Umbilical cord (tissue), 2 donors: ENCODE results near the gene IPO13. TPM values are rescaled to one million over a fixed set of nuclear protein-coding genes. Genes with fewer than 3 reads are reported as not detected.

ENCODE experiments used
- DNase-seq: peaks from one replicate; pipeline ENCODE4 v3.0.0-alpha.2; 2015; ENCODE audit warnings: low spot score
- total RNA-seq: library from RNA; depleted of rRNA; stranded (reverse); fragments of >200 nt; gene quantifications from one replicate; pipeline ENCODE4 v1.2.3, GENCODE V29; 2014; ENCODE audit warnings: low replicate concordance; ENCODE audit not compliant: insufficient read depth

IPO13 gene
- total RNA-seq, 1 donor from 2014 or later, result 26.5 TPM

DNA sequence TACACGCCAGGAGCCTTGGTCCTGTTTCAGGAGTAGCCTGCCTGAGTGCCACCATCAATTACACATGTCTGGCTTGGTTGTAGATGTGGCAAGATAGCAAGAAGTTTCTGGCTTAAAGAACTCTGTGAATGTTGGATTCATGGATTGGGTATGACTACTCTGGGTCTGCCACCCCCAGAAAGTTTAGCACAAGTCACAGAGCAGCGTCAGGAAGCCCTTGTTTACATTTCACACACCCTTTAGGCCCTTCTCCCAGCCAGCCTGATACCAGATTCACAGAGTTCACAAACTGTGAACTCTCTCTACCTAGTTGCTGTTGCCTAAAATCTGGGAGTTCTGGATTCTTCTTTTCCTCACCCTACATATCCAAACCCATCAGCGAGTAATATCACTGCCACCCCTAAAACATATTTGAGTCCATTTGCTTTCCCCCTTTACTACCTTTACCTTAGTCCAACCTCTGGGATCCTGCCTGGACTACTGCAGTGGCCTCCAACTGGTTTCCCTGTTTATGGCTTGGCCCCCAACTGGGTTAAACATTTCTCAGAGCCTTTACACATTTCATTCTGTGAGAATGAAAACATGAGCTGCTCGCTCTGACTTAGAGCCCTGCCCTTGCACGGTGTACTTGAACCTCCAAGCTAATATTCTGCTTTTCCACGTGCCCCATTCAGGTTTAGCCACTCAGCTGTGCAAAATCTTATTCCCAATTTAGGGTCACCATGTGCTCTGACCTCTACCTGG lies 40.6 kb downstream of the IPO13 start:
- DNase-seq, result no peak

- DNase-seq, result no peak
Measured at GRCh38 chr1:43990271-43991199, 43.8 kb downstream of the IPO13 start.

DNA sequence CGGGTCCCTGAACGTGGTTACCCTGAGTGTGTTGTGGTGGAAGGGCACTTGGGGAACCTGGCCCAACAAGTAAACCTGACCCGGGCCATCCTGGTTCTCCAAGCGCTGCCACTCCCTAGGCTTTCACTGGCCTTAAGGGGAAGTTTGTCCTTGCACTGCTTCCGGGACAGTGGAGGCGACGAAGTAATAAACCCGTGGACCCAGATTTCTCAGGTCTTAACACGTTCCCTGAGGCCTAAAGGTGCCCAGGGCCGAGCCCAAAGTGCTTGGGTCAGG lies 44.4 kb downstream of the IPO13 start:
- no peak for DNase-seq

DNA sequence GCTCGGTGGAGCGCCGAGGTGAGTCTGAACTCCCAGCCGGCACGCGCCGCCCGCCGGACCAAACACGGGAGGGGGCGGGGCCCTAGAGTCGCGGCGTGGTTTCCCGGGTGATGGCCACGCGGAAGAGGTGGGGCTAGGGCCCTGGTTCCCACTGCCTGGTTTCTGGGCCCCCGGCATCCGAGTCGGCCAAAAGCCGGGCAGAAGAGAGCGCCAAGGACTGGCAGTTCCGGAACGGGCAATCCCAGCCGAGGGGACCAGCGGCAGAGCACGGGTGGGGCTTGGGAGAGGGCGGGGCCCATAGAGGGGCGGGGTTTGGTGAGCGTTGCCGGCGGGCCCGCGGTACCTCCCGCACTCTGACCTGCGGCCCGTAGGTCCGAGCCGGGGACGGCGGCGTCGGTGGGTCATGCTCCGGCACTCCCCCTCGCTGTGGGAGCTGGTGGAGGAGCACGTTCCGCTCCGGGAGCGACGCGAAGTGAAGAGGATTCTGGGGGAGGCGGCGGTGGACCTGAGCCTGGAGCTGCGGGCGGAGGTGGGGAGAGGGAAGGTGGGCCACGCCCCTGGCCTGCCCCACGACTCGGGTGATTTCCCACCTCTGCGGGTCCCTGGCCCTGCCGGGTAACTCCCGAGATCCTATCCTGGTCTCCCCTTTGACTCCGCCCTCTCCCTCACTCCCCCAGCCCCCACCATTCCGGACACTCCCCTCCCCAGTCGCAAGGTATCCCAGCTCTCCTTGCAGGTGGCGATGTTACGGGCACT lies 44.9 kb downstream of the IPO13 start, which contains the start of gene CCDC24:
TSS of gene CCDC24 (plus strand) at position 124 of the 756 bp plus-strand sequence. CDS start at position 404, 280 bp downstream.
- peak; percentile 82 for DNase-seq

DNA sequence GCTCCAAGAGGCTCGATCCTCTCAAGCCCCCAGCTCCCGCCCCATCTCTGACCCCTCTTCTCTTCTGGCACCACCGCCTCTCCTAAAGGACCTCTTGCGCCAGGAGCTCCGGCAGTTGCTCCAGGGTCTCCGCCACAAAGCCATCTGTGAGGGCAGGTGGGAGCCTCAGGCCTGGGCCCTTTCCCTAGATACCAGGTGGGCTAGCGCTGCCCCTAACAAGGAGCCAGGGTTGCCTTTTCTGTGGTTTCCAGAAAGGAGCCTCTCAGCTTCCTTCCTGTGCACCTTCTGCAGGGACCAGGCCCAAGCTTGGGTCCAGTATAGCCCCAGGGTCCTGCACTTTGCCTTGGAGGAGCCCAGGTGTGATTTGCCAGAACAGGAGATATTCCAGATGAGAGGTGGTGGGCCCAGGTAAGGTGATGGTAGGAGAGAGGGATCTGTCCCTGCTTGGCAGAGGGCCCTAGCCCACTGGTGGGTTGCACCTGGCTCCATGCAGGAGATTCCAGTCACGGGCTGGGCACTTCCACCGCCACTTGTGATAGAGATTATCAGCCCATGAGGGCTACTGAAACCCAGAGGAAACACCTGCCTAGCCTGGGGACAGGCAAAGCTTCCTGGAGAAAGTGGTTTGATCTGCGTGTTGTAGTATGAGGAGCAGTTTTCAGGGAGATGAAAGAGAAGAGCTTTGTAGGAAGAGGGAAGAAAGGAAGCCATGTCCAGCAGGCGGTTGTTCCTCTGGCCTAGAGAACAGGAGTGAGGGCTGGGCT lies 45.7 kb downstream of the IPO13 start:
- DNase-seq, result no peak

- no peak for DNase-seq
Measured at GRCh38 chr1:43993206-43993914, 46.6 kb downstream of the IPO13 start.

GRCh38 chr1:43994071-43994470 lies 47.3 kb downstream of the IPO13 start:
- DNase-seq, result no peak

DNA sequence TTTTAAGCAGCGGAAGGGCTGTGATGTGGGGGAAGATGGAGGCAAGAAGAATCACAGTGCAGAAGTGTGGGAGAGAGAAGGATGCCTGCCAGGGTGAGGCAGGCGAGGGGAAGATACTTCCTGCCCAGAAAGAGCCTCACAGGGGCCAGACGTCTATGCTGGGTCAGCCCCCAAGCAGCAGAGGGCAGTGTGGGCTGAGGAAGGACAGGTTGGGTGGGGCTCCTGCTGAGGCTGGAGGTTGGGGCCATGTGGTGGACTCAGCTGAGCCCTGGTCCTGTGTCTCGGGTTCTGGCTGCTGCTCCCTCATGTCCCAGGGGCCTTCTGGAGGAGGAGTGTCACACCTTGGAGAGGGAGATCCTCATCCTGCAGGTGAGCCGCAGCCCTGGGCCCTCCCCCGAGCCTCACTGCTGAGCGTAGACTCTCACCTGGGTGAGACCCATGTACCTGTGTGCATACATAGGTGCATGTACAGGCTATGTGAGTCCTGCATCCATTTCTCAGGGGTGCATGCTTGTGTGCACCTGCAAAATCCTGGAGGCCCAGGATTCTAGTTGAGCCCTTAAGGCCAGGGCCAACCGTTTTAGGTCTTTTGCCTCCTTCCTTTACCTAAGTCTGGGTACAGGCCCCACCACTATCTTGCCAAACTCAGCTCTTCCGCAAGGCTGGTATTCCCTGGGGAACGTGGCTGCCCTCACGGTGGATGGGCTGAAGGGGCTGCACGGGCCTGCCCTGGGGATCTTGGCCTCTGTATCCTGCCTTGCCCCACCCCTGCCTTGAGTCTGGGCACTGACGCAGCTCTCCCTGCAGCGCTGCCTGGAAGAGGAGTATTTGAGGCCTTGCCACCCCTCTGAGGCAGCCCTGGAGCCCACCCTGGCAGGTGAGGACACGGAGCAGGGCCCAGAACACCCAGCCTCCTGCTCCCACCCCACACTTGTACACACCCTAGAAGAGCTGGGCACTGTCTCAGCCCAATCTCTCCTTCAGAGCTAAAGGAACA lies 48.3 kb downstream of the IPO13 start:
- DNase-seq, result no peak

- DNase-seq, result no peak
Measured at GRCh38 chr1:43995984-43996732, 49.4 kb downstream of the IPO13 start.

GRCh38 chr1:43996733-43997115 lies 50.0 kb downstream of the IPO13 start:
- no peak for DNase-seq

- DNase-seq, result no peak
Measured at GRCh38 chr1:43997295-43997999, 50.7 kb downstream of the IPO13 start.

GRCh38 chr1:43998000-43998378 lies 51.2 kb downstream of the IPO13 start:
- no peak for DNase-seq

DNA sequence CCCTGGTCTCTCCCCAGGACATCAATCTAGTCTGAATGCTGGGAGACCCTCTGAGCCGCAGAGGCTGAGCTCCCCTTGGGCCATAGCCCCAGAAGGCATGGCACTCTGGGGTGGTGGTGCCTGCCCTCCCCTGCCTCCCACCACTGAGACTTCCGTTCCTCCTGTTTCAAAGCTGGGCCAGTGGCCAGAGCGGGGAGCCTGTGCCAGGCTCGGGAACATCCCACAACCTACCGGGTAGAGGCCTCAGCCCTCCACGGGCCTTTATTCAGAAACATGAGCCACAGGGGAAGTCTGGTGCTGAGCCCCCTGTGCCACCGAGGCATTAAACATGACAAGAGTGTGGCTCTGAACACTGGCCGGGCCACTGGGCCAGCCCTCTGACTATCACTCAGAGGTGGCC lies 52.7 kb downstream of the IPO13 start:
- no peak for DNase-seq

- no peak for DNase-seq
Measured at GRCh38 chr1:44000122-44000665, 53.4 kb downstream of the IPO13 start.

DNA sequence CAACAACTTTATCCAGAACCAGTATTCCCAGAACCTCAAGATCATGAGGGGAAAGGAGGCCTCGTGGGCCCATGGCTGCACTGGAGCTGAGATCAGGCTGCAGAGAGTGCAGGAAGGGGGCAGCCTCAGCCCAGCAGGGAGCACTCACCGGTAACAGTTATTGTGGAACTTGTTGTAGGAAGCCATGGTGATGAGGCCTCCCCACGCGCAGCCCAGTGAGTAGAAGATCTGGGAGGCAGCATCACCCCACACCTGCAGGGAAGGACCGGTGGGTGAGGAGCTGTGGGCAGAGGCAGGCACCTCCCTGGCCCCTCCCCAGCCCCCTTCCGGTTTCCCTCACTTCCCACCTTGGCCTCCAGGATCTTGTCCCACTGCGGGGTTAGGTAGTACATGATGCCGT lies 55.4 kb downstream of the IPO13 start:
- no peak for DNase-seq

GRCh38 chr1:44002606-44003157 lies 55.9 kb downstream of the IPO13 start:
- no peak for DNase-seq

- DNase-seq, result no peak
Measured at GRCh38 chr1:44008259-44008658, 61.5 kb downstream of the IPO13 start.
